HG02763 (cell line): Measurements from ENCODE around the gene SIRT5.

Experiments used
- ATAC-seq: cut with Tn5 transposase; IDR thresholded peaks from one replicate; pipeline ENCODE4 v1.9.1; 2021; ENCODE audit warnings: mild to moderate bottlenecking, moderate library complexity; ENCODE audit not compliant: unreplicated experiment

Gene SIRT5

DNA sequence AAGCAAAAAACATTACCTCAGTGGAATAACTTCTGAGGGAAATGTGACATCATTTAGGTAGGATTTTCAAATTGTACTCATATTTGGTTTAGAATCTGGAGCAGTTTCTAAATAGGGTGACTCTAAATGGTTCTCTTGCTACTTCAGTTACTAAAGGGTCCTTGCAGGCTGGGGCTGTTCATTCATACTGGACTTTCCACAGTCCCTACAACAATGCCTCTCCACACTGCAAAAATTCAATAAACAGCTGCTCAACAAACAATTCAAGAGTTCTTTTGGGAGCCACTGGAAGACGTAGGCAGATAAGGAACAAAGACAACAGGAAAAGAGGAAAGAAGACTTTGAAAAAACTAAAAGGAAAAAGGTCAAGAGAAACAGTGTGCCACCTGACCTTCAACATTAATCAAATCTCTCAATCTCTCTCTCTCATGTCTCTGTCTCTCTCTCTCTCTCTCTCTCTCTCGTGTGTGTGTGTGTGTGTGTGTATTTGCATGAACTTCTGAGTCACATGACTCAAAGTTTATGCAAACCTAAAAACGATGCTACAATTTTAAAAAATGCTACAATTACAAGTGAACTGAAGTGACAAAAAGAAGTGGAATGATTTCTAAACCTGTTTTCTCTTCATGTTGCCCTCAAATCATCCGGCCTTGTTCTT lies 55.2 kb downstream of the SIRT5 start:
- ATAC-seq, result no peak

DNA sequence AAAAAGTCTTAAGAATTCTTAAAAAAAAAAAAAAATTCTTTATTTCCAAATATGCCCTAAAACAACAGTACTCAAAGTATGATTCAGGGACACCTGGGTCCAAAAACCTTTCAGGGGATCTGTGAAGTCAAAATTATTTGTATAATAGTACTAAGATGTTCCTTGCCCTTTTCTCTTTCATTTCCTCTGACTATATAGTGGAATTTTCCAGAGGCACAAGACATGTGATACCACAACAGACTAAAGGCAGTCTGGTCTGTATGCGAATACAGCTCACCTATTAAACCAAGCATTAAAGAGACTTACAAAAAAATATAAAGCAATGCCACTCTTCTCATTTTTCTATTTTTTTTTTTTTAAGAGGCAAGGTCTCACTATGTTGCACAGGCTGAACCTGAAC lies 56.1 kb downstream of the SIRT5 start:
- no peak for ATAC-seq

DNA sequence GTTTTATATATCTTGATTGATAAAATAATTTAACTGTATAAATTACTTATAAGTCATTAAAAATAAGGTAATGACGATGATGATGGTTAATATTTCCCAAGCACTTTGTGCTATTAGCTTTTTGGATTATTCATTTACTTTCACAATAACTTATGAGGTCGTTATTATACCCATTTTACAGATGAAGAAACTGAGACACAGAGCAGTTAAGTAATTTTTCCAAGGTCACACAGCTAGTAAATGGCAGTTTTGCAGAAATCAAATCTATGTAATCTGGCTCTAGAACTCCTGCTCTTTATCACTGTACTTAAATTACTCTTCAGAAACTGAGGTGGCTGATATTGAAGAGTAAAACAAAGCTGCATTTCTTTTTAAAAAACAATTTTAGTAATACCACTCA lies 58.9 kb downstream of the SIRT5 start:
- ATAC-seq, result no peak

DNA sequence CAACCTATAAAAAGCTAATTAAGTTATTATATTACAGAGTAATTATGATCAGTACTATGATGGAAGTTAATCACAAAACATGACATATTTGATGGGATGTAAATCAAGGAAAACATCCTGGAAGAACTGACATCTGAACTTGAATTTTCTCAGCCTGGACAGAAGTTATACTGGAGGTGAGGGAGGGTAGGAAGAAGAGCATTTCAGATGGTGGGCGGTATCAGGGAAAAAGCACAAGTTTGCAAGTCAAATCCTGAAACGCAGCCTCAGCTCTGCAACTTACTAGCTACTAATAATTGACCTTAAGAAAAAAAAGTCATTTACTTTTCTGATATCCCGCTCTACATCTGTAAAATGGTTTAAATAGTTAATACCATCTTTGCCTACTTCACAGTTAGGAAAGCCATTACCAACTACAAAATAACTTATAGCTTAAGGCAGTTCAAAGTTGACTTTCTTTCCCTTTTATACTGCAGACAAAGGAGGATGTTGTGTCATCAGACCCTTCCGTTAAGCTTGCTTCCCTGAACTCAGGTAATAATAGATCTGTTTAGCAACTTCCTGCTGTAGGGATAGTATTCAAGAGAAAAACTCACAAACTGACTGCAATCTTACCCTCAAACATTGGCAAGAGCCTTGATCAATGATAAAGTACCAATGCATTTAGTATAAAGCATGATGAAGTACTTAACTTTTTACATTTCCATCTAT lies 61.7 kb downstream of the SIRT5 start:
- no peak for ATAC-seq

DNA sequence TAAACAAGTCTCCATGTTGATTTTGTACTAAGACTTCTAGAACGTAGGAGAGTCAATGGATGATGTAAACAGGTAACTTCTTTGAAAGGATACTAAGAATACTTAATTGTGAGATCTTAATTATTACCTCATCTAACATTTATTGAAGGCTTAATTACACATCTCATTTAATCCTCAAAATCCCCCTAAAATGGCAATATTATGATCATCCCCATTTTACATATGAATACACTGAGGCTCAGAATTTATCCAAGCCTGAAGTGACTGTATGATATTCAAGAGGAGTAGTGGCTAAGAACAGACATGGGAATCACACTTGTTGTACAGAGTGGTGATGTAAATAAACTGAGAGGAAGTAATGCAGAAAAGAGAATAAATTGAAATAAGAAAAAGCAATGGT lies 63.6 kb downstream of the SIRT5 start:
- ATAC-seq, result no peak

DNA sequence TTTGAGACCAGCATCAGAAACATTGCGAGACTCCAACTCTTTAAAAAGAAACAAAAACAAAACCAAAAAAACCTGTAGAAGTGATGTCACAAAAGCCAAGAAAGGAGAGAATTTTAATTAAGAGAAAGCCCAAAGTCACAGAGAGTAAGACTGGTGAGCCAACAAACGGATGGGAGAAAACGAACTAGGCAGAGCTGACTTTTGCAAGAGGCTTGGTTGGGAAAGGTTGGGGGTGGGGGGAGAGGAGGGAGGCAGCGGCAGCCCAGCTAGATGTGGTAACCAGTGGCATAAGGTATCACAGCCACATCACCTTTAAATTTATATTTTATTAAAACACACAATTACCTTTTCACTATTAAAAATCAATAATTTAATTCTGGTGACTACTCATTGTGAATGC lies 64.2 kb downstream of the SIRT5 start:
- no peak for ATAC-seq

DNA sequence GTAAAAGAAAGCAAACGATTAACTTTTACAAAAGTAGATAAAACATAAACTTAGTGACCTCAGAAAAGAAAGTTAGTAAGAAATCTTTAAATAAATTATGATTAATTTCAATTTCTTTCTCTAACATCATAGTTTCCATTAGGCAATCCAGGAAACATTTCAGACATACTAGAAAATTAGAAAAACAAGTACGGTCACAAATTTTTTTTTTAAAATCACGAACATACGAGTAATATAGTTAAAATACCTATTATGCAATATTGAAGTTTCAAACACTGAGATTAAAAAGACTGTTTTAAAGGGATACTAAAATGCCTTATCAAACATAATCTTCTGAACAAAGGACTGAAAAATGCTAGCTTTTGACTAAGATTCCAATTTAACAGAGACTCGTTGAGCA lies 66.9 kb downstream of the SIRT5 start:
- ATAC-seq, result no peak

DNA sequence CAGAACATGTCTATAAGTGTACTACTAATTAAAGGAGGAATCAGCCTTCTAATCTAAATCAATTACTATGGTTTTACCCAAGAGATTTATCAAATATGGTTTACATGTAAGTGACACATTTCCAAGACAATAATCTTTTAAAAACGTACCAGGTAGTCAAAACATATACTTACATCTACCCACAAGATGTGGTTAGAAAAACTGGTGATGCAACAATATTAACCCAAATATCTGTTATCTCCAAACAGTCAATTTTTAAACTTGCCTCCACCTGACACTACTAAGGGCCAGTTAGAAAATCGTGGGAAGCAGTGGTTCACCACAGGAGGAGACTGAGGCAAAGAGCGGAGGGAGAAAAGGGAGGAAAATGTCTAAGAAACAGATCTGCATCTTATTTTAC lies 68.7 kb downstream of the SIRT5 start:
- no peak for ATAC-seq

DNA sequence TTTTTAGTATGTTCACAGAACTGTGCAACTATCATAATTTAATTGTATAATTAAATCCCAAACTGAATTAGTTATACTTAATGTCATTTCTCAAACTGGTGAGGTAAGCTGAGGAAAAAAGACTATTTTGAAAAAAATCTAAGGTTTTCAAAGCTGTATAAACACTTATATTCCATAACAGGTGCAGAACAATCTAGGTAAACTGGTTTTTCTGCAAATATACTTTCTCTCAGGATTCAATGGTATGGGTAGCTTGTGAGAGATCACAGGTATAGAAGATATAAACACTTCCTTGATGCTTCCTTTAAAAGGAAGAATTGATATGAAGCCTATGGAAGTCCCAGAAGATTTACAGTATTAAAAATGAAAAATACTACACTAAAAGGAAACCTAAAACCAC lies 74.4 kb downstream of the SIRT5 start:
- no peak for ATAC-seq

DNA sequence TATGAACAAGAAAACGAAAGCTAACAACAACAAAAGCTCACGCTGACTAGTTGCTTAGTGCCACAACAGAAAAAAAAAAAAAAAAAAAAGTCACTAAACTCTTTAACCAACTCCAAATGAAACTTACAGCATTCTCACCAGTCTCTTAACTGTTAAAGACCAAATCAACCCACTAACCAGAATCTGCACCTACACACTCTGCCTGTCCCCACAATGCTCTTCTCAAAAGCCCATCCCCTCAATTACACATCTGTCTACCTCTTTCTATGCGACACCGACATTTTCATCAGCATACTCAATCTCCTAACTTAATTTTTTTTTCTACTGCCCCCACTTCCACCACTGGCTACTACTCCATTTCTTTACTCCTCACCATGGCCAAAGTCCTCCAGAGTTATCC lies 75.0 kb downstream of the SIRT5 start:
- no peak for ATAC-seq

DNA sequence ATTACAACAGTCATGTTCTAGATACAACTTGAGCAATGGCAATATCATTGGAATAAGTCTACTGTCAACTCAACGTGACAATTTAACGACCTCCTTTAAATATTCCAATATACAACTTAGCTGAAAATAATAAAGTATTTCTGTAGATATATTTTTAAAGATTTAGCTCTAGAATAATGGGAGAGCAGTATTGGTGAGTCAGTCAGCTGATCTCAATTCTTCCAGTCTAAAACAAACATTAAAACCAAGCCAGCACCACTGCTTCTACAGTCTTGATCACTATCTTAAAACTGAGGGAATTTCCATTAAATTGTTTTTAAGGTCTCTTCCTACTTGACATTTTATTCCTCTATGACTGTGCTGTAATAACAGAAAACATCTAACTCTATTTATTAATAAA lies 78.9 kb downstream of the SIRT5 start:
- no peak for ATAC-seq

DNA sequence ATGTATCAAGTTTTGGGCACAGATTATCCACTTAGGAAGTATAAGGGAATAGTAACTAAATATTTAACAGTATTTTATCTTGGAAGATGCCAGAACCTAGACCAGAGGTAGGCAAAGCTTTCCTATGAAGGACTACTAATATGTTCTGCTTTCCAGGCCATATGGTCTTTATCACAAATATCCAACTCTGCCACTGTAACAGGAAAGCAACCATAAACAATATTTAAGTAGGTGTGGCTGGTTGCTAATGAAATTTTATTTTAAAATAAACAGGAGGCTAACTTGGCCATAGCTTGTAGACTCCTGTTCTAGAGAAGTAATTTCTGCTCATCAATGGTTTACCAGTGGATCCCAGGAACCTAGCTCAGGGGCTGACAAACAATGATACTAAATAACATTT lies 80.1 kb downstream of the SIRT5 start:
- ATAC-seq, result no peak

DNA sequence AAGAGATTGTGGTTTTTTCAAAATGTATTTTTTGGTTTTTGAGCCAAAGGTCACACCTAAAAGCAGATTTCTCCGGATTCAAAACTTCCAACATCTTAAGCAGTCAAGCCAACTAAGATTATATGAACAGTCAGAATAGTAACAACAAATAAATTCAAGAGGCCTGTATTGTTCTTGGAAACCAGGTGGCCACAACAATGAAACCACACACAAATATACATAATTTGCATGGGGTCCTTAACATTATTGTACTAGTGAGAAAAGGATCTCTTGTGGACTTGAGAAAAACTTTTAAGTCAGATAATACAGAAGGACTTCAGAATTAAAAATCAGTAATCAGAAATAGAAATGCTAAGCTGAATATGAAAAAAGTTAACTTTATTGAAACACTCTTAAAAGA lies 81.3 kb downstream of the SIRT5 start:
- ATAC-seq, result no peak

DNA sequence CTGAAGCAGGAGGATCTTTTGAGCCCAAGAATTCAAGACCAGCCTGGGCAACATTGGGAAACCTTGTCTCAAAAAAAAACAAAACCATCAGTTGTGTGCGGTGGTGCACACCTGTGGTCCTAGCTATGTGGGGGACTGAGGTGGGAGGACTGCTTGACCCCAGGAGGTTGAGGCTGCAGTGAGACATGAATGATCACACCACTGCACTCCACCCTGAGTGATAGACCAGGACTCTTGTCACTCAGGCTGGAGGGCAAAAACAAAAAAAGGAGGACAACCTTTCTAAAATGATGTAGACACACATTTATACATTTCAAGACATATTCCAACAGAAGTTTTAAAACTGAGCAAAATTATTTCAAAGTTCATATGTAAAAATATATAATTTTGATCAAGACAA lies 85.9 kb downstream of the SIRT5 start:
- ATAC-seq, result no peak

DNA sequence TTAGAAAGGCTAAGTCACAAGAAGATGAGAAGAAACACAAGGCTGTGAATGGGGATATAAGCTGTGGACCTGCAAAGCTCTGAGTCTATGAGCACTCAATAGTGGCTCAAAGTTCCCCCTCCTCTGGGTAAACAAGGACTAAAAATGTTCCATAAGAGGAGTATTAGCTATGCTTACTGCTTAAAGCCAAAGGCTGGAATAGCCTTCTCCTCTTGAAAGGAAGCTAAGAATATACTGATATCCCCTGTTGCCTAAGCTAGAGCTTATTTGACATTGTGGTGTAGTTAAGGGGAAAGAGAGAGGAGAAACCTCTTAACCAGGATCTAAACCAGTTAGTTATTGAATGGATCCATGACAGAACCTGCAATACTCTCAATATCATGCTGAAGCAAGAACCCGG lies 86.5 kb downstream of the SIRT5 start:
- no peak for ATAC-seq

DNA sequence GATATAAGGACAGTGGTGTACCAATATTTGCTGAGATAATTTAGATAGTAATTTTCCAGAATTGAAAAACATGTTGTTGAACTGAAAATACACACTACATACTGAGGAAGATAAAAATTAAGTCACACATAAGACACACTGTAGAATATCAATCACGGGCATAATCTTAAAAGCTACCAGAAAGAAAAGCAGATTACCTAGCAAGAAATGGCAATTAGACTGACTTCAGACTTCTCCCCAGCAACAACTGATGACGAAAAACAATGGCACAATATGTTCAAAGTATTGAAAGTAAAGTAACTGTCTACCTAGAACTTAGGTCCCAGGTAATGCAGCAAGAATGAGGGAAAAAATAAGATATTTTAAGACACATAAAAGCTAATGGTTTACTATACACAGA lies 87.2 kb downstream of the SIRT5 start:
- ATAC-seq, result no peak

DNA sequence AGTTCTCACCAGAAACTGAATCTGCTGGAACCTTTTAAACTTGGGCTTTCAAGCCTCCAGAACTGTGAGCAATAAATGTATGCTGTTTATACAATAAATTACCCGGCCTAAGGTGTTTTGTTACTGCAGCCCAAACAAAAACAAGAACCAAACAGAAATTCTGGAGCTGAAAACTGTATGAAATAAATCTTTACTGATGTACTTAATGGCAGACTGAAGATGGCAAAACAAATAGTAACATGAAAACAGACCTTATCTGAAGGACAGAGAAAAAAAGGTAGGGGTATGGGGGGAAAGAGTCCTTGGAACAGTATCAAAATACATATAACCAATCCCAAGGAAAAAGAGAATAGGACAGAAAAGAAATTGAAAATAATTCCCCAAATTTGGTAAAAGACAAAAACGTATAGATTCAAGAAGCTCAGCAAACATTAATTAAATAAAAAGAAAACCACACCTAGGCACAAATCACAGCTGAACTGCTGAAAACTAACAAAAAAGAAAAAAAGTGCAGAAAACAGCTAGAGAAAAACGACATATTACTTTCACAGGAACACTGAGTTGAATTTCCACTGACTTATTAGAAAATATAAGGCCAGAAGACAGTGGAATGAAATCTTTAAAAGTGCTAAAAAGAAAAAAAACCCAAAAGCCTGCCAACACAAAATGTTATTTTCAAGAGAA lies 88.4 kb downstream of the SIRT5 start:
- no peak for ATAC-seq

DNA sequence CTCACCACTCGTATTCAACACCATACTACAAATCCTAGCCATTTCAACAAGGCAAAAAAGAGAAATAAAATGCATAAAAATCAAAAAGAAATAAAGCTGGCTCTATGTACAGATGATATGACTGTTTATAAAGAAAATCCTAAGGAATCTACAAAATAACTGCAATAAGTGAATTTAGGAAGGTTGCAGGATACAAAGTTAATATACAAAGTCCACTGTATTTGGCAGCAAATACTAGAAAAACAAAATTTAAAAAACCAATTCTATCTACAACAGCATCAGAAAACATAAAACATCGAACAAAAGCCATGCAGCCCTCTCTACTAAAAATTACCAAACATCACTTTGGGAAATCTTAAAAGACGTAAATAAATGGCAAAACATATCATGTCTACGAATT lies 89.6 kb downstream of the SIRT5 start:
- no peak for ATAC-seq
